K562 (cell line): ENCODE data around the gene DPAGT1. TPM values are rescaled to one million over a fixed set of nuclear protein-coding genes. Genes with fewer than 3 reads are reported as not detected.

ENCODE experiments used
- AFF1 ChIP-seq, 2 experiments: fragments of 450-650 bp; IDR thresholded peaks; 2 replicates each; pipeline ENCODE4 v1.6.1; 2018; ENCODE audit warnings: mild to moderate bottlenecking in 2 of 2, low read depth in 1 of 2; ENCODE audit not compliant: partially characterized antibody in 2 of 2
- ARID4B ChIP-seq: sonication (generic); formaldehyde crosslinking; IDR thresholded peaks from 2 replicates; pipeline ENCODE4 v1.8.0; 2022; ENCODE audit warnings: mild to moderate bottlenecking, missing genetic modification reagents
- ATF6 ChIP-seq: sonication (generic); formaldehyde crosslinking; IDR thresholded peaks from 2 replicates; pipeline ENCODE4 v1.4.0; 2020; ENCODE audit warnings: mild to moderate bottlenecking, missing genetic modification reagents
- CBX8 ChIP-seq: fragments of 200-600 bp; sonication (generic); IDR thresholded peaks from 2 replicates; pipeline ENCODE4 v1.6.1; 2012; ENCODE audit warnings: borderline replicate concordance, mixed run types, low read depth, mild to moderate bottlenecking, moderate library complexity, mixed read lengths, low read length, control low read depth, inconsistent platforms; ENCODE audit not compliant: poor library complexity, severe bottlenecking; ENCODE audit errors: extremely low read depth
- DMBX1 ChIP-seq: fragments of 250-450 bp; sonication (Bioruptor Pico); IDR thresholded peaks from 2 replicates; pipeline ENCODE4 v1.8.0; 2022; ENCODE audit warnings: inconsistent platforms, mild to moderate bottlenecking, moderate library complexity, borderline replicate concordance
- FOXJ3 ChIP-seq: sonication (generic); formaldehyde crosslinking; IDR thresholded peaks from 2 replicates; pipeline ENCODE4 v1.4.0; 2020; ENCODE audit warnings: mild to moderate bottlenecking, missing genetic modification reagents
- NEUROD1 ChIP-seq: fragments of 150-350 bp; IDR thresholded peaks from 2 replicates; pipeline ENCODE4 v1.6.1; 2014; ENCODE audit warnings: borderline replicate concordance, low read length, low read depth; ENCODE audit not compliant: partially characterized antibody
- RBM15 ChIP-seq: fragments of 200-400 bp; formaldehyde crosslinking; IDR thresholded peaks from 2 replicates; pipeline ENCODE4 v1.6.1; 2018; ENCODE audit warnings: mild to moderate bottlenecking, low read length, moderate library complexity; ENCODE audit not compliant: insufficient read depth
- TFAP4 ChIP-seq: sonication (generic); formaldehyde crosslinking; IDR thresholded peaks from 2 replicates; pipeline ENCODE4 v1.8.0; 2022; ENCODE audit warnings: missing genetic modification reagents, mild to moderate bottlenecking, moderate library complexity, borderline replicate concordance
- THRAP3 ChIP-seq: fragments of 450-650 bp; IDR thresholded peaks from 2 replicates; pipeline ENCODE4 v1.6.1; 2016; ENCODE audit warnings: mild to moderate bottlenecking, inconsistent platforms, borderline replicate concordance
- ZBTB1 ChIP-seq: sonication (generic); formaldehyde crosslinking; IDR thresholded peaks from 2 replicates; pipeline ENCODE4 v1.8.1; 2023; ENCODE audit warnings: missing genetic modification reagents, low read depth, mild to moderate bottlenecking, borderline replicate concordance
- polyA plus RNA-seq, 8 experiments: library from polyadenylated mRNA; depleted of rRNA in 4 of 8; stranded (reverse) in 5 of 8; unstranded in 3 of 8; fragments of >200 nt; fragmentation: Nextera tagmentation in 2 of 8; fragmentation: Illumina TruSeq in 1 of 8; extraction: Ambion mirVana in 2 of 8; extraction: Trizol in 1 of 8; gene quantifications; 2 replicates each; pipeline versions ENCODE4 v1.2.1 to v1.2.3, GENCODE V29; 2011 to 2014; ENCODE audit warnings: inconsistent platforms in 1 of 8, missing spikeins in 1 of 8
- total RNA-seq, 7 experiments: library from RNA; depleted of rRNA in 6 of 7; stranded (reverse); fragments of >200 nt in 6 of 7; fragmentation: Illumina TruSeq in 2 of 7; extraction: Trizol in 2 of 7; gene quantifications; 2 replicates each; pipeline versions ENCODE4 v1.2.1 to v1.2.3, GENCODE V29; 2011 to 2021; ENCODE audit warnings: low replicate concordance in 1 of 7

The DPAGT1 gene
- total and polyA plus RNA-seq, 9 of the 15 experiments (the other 6 are each of a cell fraction or from before 2014, with no cell fraction given): 29.9 to 135 (median 85.0) TPM

GRCh38 chr11:119085437-119085847 is 16.2 kb downstream of the DPAGT1 start (continued):
- TF ChIP-seq ARID4B (CRISPR knock-in tag) (peak; percentile 64; the same call in 1 of the 2 replicates), CBX8 (no peak), FOXJ3 (CRISPR knock-in tag) (no peak), RBM15 (no peak), ZBTB1 (no peak), NEUROD1 (peak; percentile 73), TFAP4 (CRISPR knock-in tag) (peak; percentile 89), THRAP3 (no peak), AFF1 (IDR thresholded peaks at IDR 0.05; ENCODE audit: low read depth in 1 of 2, partially characterized antibody in 2 of 2) (peak in 1 of 2 experiments; percentile 25), ATF6 (CRISPR knock-in tag) (0 out of 2 replicates have a peak, but pooled peaks have one; percentile 28), DMBX1 (CRISPR knock-in tag) (peak; percentile 72; the same call in 1 of the 2 replicates)
